ENCODE results near the gene OTOS. TPM values are rescaled to one million over a fixed set of nuclear protein-coding genes. Genes with fewer than 3 reads are reported as not detected.

OTOS gene
- polyA plus RNA-seq (2011; rRNA removed) (not detected in 2 replicates), polyA minus RNA-seq (2011; rRNA and poly(A)+ RNA removed) (not detected in 2 replicates)

GRCh38 chr2:240140511-240140910 is at the start of gene OTOS:
TSS of gene OTOS (minus strand) at chr2:240140658. CDS start at chr2:240140326, 332 bp downstream.
- no peaks in the 10 kb centered on the region for H3K36me3 ChIP-seq (ENCODE audit: control insufficient read depth, insufficient read depth, low read length)
- no peak within 1 kb of the TSS for H3K4me3 ChIP-seq (ENCODE audit: low read depth, low read length)
- POLR2A ChIA-PET = no interaction called here
- CTCF ChIA-PET = interaction anchor here (0.7 to 8.2 kb wide), 4 partner anchors 10 to 356 kb away, joined by 3 to 175 read pairs (median 4); no protein-coding TSS in a partner anchor
- TF ChIP-seq CTCF (IDR thresholded peaks at IDR 0.05; ENCODE audit: insufficient read depth, low read depth, low read length) = no peak
- no peak for DNase-seq (ENCODE audit: low read depth)
- peaks cover 3% of the 10 kb centered on the region for H3K27me3 ChIP-seq (ENCODE audit: control insufficient read depth, insufficient read depth, low read length)

DNA sequence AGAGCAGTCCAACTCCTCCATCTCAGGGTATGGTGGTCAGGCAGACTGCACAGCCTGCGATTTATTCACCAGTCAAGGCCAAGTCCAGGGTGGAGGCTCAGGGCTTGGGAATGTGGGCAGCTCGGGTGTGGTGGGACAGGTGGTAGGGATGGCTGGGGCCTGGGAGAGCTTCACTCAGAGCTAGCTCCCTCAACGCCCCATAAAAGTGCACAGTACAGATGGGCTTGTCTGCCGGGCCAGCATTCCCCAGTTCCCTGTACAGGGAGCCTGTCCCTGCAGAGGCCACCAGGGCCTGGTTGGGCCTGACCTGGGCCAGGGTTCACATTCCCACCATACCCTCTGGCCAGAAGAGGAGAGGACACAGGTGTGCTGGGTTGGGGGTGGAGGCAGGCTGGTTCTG is 49.2 kb upstream of the OTOS start:
- CTCF ChIA-PET = interaction anchor here (0.6 kb wide), 1 partner anchor 281 kb away, joined by 3 read pairs; no protein-coding TSS in a partner anchor
- Histone ChIP-seq H3K4me3 (ENCODE audit: low read depth, low read length) (no peak overlapping the region), H3K27me3 (ENCODE audit: control insufficient read depth, insufficient read depth, low read length) (peaks cover 12% of the 10 kb centered on the region), H3K36me3 (ENCODE audit: control insufficient read depth, insufficient read depth, low read length) (no peaks in the 10 kb centered on the region)
- TF ChIP-seq CTCF (IDR thresholded peaks at IDR 0.05; ENCODE audit: insufficient read depth, low read depth, low read length) = no peak
- no peak for DNase-seq (ENCODE audit: low read depth)
- POLR2A ChIA-PET = no interaction called here

GRCh38 chr2:240187989-240188590 is 47.6 kb upstream of the OTOS start:
- Histone ChIP-seq H3K27me3 (ENCODE audit: control insufficient read depth, insufficient read depth, low read length) (peaks cover 12% of the 10 kb centered on the region), H3K4me3 (ENCODE audit: low read depth, low read length) (no peak overlapping the region), H3K36me3 (ENCODE audit: control insufficient read depth, insufficient read depth, low read length) (no peaks in the 10 kb centered on the region)
- no peak for TF ChIP-seq CTCF (IDR thresholded peaks at IDR 0.05; ENCODE audit: insufficient read depth, low read depth, low read length)
- CTCF ChIA-PET = no interaction called here
- DNase-seq (ENCODE audit: low read depth) = no peak
- POLR2A ChIA-PET = no interaction called here

GRCh38 chr2:240186191-240186725 is 45.8 kb upstream of the OTOS start:
- no peak overlapping the region for H3K4me3 ChIP-seq (ENCODE audit: low read depth, low read length)
- DNase-seq (ENCODE audit: low read depth) = no peak
- POLR2A ChIA-PET = no interaction called here
- H3K27me3 ChIP-seq (ENCODE audit: control insufficient read depth, insufficient read depth, low read length) = peaks cover 7% of the 10 kb centered on the region
- TF ChIP-seq CTCF (IDR thresholded peaks at IDR 0.05; ENCODE audit: insufficient read depth, low read depth, low read length) = no peak
- CTCF ChIA-PET = no interaction called here
- no peaks in the 10 kb centered on the region for H3K36me3 ChIP-seq (ENCODE audit: control insufficient read depth, insufficient read depth, low read length)

DNA sequence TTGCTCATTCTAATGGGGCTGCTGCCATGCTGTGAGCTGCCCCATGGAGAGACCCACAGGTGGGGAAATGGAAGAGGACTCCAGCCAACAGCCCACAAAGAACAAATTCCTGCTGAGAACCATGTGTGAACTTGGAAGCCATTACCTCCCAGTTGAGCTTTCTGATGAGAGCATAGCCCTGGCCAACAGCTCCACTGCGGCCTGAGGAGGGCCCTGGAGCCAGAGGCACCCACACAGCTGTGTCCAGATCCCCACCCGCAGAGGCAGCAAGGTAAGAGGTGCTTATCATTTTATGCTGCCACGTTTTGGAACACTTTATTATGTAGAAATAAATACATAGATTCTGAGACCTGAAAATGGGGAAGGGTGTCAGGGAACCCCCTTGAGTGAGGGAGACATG is 44.2 kb upstream of the OTOS start:
- ChIA-PET CTCF (no interaction called here), POLR2A (no interaction called here)
- no peak for DNase-seq (ENCODE audit: low read depth)
- peaks cover 6% of the 10 kb centered on the region for H3K27me3 ChIP-seq (ENCODE audit: control insufficient read depth, insufficient read depth, low read length)
- H3K4me3 ChIP-seq (ENCODE audit: low read depth, low read length) = no peak overlapping the region
- H3K36me3 ChIP-seq (ENCODE audit: control insufficient read depth, insufficient read depth, low read length) = no peaks in the 10 kb centered on the region
- TF ChIP-seq CTCF (IDR thresholded peaks at IDR 0.05; ENCODE audit: insufficient read depth, low read depth, low read length) = no peak
